BJ (cell line): ENCODE data around the gene NUDT7. TPM values are rescaled to one million over a fixed set of nuclear protein-coding genes. Genes with fewer than 3 reads are reported as not detected.
A peak's percentile ranks its signal among the peaks of the same experiment; 100 is the strongest.

Experiments
- CTCF ChIA-PET: fragments of 350-600 bp; formaldehyde crosslinking; extraction: SDS; loops from one replicate; lab custom pipeline; 2021; ENCODE audit warnings: antibody characterized with exemption, inconsistent platforms; lab: Yijun Ruan, JAX
- POLR2A ChIA-PET: fragments of 300-600 bp; sonication (Branson Sonifier 250); formaldehyde crosslinking; extraction: SDS; loops from one replicate; lab custom pipeline; 2021; ENCODE audit warnings: antibody characterized with exemption; lab: Charles Lee
- DNase-seq: peaks from one replicate; pipeline ENCODE4 v3.0.0-alpha.2; 2011; ENCODE audit warnings: low read depth
- H3K27me3 ChIP-seq: 2 replicates; pipeline ENCODE4 v1.6.0; 2011; ENCODE audit warnings: low read length; ENCODE audit not compliant: control insufficient read depth, insufficient read depth
- H3K36me3 ChIP-seq: 2 replicates; pipeline ENCODE4 v1.5.1; 2011; ENCODE audit warnings: low read length; ENCODE audit not compliant: control insufficient read depth, insufficient read depth
- H3K4me3 ChIP-seq: 2 replicates; pipeline ENCODE4 v1.5.1; 2011; ENCODE audit warnings: low read depth, mild to moderate bottlenecking, control low read depth, low read length
- polyA plus RNA-seq: library from polyadenylated mRNA; depleted of rRNA; stranded (reverse); fragments of >200 nt; gene quantifications from 2 replicates; pipeline ENCODE4 v1.2.3, GENCODE V29; 2011
- TF ChIP-seq, protein P1 (sequence below): IDR thresholded peaks from 2 replicates; pipeline ENCODE4 v1.5.1; 2011; ENCODE audit warnings: low read depth, mild to moderate bottlenecking, control low read depth, inconsistent platforms, low read length, moderate library complexity; ENCODE audit not compliant: insufficient read depth

NUDT7 gene
- polyA plus RNA-seq, 1 experiment, result 3.9 TPM

DNA sequence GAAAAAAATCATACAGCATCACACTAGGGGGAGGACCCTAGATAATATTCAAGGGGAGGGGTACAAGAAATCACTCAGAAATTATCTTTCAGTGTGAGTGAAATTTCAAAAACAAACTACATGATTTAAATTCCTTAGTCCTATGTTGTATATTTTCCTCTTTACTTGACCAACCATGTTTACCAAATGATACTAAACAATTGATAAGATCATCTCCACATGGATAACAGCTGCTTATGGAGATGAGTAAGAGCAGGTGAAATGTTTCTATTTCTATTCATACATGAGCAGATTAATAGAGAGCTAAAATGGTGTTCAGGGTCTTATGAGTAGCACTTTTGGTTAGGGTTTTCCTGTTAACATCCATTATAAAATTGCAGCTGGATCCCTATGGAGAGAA lies 58.8 kb downstream of the NUDT7 start:
- Histone ChIP-seq H3K36me3 (no peaks in the 10 kb centered on the region), H3K4me3 (no peak overlapping the region), H3K27me3 (no peaks in the 10 kb centered on the region)
- TF ChIP-seq, protein P1, sequence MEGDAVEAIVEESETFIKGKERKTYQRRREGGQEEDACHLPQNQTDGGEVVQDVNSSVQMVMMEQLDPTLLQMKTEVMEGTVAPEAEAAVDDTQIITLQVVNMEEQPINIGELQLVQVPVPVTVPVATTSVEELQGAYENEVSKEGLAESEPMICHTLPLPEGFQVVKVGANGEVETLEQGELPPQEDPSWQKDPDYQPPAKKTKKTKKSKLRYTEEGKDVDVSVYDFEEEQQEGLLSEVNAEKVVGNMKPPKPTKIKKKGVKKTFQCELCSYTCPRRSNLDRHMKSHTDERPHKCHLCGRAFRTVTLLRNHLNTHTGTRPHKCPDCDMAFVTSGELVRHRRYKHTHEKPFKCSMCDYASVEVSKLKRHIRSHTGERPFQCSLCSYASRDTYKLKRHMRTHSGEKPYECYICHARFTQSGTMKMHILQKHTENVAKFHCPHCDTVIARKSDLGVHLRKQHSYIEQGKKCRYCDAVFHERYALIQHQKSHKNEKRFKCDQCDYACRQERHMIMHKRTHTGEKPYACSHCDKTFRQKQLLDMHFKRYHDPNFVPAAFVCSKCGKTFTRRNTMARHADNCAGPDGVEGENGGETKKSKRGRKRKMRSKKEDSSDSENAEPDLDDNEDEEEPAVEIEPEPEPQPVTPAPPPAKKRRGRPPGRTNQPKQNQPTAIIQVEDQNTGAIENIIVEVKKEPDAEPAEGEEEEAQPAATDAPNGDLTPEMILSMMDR, result no peak
- CTCF ChIA-PET, result interaction anchor here (0.6 kb wide), 1 partner anchor 189 kb away, joined by 4 read pairs; no protein-coding TSS in a partner anchor
- DNase-seq, result no peak
- POLR2A ChIA-PET, result no interaction called here

DNA sequence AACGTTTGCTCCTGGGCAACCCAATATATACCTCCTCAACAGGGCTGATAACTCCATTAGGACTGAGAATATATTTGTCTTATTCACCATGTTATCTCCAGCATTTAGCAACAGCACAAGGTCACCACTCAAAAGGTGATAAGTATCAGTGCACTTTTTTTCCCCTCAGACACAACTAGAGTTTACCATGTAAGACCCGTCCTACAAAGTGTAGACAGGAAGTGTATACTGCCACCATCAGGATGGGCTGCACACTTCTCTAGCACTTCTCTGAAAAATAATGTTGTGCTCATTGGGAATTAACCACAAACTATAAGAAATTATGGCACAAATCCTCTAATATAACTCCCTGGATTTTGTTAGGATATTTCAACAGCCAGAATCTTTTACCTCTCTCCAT lies 60.4 kb downstream of the NUDT7 start:
- DNase-seq, result no peak
- ChIA-PET POLR2A (no interaction called here), CTCF (interaction anchor here (1.0 kb wide), 1 partner anchor 169 kb away, joined by 3 read pairs; no protein-coding TSS in a partner anchor)
- no peaks in the 10 kb centered on the region for H3K27me3 ChIP-seq
- TF ChIP-seq, protein P1, result peak; percentile 16; the same call in 1 of the 2 replicates
- no peaks in the 10 kb centered on the region for H3K36me3 ChIP-seq
- H3K4me3 ChIP-seq, result no peak overlapping the region

DNA sequence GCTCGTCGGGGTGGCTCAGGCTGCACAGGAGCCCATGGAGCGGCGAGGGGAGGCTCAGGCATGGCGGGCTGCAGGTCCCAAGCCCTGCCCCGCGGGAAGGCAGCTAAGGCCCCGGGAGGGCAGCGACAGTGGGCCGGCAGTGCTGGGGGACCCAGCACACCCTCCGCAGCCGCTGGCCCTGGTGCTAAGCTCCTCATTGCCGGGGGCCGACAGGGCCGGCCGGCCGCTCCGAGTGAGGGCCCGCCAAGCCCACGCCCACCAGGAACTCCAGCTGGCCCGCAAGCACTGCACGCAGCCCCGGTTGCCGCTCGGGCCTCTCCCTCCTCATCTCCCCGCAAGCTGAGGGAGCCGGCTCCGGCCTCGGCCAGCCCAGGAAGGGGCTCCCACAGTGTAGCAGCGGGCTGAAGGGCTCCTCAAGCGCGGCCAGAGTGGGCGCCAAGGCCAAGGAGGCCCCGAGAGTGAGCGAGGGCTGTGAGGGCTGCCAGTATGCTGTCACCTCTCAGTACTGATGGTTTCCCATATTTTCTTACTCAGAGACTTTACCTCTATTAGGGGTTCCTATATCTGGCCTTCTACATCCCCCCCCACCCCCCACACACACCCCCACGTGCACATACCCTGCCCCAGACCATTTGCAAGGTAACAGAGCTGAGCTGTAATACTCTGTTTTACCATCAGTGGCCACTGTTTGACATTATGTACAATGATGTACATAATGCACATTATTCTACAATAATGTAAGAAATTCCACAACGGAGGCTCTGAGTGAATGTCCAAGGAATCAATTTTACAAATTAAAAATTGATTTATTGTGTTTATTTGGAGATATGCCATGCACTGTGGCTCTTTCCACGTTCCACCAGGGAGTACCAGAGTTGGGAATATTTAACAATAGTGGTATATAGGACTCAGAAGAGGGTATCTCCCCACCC lies 62.4 kb downstream of the NUDT7 start:
- DNase-seq, result no peak
- H3K36me3 ChIP-seq, result no peaks in the 10 kb centered on the region
- ChIA-PET CTCF (interaction anchor here (0.5 to 1.5 kb wide), 6 partner anchors 10 to 218 kb away, joined by 3 to 4 read pairs (median 4); no protein-coding TSS in a partner anchor), POLR2A (no interaction called here)
- TF ChIP-seq, protein P1, result peak; percentile 14; the same call in 1 of the 2 replicates
- peaks cover 3% of the 10 kb centered on the region; the same call in 1 of the 2 replicates for H3K27me3 ChIP-seq
- no peak overlapping the region for H3K4me3 ChIP-seq

DNA sequence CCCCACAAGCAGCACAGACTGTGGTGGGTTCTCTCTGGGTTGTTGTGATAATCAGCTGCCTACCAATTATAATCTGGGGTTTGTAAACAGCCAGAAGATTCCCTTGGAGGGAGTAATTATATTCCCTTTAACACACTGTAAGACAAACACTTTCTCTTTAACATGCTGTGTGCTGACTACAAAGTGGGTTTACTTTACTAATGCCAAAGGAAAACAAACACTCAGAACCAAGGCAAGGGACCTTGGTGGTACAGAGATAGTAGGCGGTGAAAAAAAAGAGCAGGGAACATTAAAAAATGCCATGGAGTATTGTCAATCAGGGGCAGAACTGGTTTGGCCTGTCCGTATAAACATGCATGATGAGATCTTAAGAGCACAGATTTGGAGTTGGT lies 63.1 kb downstream of the NUDT7 start:
- no peaks in the 10 kb centered on the region for H3K36me3 ChIP-seq
- ChIA-PET POLR2A (interaction anchor here (0.6 kb wide), 1 partner anchor 11 kb away, joined by 5 read pairs; no protein-coding TSS in a partner anchor), CTCF (interaction anchor here (0.5 to 1.5 kb wide), 6 partner anchors 10 to 217 kb away, joined by 3 to 4 read pairs (median 4); no protein-coding TSS in a partner anchor)
- DNase-seq, result no peak
- peaks cover 5% of the 10 kb centered on the region; the same call in 1 of the 2 replicates for H3K27me3 ChIP-seq
- TF ChIP-seq, protein P1, result no peak
- H3K4me3 ChIP-seq, result no peak overlapping the region

DNA sequence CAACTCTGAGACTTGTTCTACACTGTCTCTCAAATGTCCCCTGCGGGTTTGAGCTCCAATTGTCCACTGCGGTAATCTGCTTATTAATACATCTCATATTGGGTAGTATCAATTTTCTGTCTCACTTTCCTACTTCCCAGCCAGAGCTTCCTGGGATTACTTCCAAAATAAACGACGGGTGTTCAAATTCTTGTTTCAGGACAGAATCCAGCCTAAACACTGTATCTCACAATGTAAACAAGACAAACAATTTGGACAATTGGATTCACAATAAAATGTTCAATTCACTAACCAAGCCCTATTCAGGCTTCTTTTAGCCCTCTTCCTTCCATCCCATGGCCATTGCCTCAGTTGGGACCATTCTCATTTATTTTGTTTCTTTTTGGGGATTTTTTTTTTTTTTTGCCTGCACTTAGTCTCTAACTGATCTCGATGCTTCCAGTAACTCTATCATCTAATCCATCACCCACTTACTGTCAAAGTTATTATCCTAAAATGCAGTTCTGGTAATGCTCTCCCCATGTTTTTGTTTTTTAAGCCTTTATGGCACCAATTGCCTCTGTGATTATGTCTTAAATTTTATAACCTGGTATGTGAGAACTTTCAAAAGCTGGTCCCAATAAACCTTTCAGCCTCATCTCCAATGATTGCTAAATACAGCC lies 64.0 kb downstream of the NUDT7 start:
- Histone ChIP-seq H3K27me3 (peaks cover 5% of the 10 kb centered on the region; the same call in 1 of the 2 replicates), H3K36me3 (no peaks in the 10 kb centered on the region), H3K4me3 (no peak overlapping the region)
- TF ChIP-seq, protein P1, result no peak
- CTCF ChIA-PET, result interaction anchor here (1.0 to 1.5 kb wide), 3 partner anchors 9 to 216 kb away, joined by 3 to 4 read pairs (median 3); no protein-coding TSS in a partner anchor
- no peak for DNase-seq
- POLR2A ChIA-PET, result no interaction called here
